HG03060 (cell line): ENCODE data around the gene CLSTN1.

Source experiments
- ATAC-seq: cut with Tn5 transposase; IDR thresholded peaks from one replicate; pipeline ENCODE4 v1.9.1; 2021; ENCODE audit warnings: low read depth, moderate number of reproducible peaks; ENCODE audit not compliant: unreplicated experiment

Gene CLSTN1

DNA sequence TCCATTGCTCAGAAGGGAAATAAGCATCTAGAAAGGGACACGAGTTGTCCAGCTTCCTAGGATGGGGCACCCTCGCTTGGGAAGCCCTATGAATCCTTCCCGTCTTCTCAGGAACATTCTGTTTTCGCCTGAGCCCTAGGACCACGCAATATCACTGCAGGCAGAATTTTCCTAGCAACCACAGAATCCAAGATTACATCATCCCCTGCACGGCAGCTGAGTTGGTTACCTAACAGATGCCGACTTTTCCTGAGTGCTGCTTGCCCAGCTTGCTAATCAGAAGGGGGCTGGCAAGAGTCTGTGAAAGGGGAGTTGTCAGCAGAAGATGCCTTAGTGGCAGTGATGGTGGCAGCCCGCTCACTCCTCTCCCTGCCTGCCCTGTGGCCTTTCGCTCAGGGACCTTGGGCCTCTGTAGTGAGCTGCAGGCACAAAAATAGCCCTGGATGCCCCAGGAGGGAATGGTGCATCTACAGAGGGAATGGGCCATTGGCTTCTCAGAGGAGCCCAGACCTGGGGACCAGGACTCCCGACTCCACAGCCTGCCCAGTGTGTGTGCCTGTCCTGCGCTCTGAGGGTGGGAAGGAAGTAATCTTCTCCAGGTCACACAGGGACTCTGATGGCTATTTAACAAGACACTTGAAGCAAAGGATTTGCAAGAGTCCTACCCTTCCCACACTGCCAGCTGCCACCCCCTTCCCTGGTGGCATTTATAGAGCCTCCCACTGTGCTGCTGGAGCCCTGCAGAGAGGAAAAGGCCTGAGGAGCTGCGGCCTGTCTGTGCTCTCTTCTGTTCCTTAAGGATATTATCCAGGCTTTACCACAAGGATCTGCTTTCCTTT is 28.9 kb upstream of the CLSTN1 start:
- no peak for ATAC-seq

DNA sequence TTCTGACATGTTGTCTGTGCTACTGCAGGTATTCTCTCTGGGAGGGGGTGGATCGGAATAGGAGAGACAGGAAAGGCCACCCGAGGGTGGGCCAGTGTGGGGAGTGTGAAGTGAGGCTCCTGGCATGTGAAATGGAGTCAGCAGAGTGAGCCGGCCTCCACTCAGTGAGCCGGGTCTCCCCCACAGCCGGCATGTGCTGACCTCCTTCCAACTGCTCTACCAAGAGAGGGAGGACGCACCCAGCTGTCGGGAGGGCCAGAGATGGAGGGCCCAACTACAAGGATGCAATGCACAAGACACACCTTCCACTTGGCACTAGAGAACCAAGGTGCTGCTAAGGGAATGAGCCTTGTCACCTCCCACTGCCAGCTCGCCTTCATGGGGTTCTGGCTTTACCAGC is 28.2 kb upstream of the CLSTN1 start:
- ATAC-seq: no peak

DNA sequence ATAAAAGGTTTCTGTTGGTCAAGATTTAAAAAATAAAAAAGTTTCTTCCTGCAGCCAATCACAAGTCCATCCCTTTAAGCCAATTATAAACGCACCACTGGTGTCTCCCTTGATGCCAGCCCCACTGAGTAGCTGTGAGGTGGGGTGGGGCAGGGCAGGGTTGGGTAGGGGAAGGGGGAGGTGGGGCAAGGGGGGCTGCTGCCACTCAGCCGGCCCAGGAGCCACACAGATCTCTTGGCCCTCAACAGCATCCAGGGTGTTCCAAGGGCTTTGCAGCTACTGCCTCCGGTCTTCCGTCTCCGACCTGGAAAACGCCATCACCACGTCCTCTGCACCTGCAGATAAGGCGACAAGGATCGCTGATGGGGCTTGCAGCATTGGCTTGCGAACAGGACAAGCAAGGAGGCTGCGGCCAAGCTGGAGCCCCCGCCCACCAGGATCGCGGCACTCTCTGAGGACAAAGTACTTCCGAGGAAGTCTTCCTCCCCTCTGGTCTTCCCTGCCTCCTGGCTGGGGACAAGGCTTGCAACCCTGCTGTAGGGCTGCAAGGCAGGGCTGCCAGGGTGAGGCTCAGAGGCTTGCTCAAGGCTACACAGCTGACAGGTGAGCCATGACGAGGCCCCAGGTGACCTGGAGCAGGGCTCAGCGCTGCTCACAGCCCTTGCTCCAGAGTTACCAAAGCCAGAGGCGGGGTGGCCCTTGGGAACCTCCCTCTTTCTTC is 26.8 kb upstream of the CLSTN1 start:
- ATAC-seq: no peak

DNA sequence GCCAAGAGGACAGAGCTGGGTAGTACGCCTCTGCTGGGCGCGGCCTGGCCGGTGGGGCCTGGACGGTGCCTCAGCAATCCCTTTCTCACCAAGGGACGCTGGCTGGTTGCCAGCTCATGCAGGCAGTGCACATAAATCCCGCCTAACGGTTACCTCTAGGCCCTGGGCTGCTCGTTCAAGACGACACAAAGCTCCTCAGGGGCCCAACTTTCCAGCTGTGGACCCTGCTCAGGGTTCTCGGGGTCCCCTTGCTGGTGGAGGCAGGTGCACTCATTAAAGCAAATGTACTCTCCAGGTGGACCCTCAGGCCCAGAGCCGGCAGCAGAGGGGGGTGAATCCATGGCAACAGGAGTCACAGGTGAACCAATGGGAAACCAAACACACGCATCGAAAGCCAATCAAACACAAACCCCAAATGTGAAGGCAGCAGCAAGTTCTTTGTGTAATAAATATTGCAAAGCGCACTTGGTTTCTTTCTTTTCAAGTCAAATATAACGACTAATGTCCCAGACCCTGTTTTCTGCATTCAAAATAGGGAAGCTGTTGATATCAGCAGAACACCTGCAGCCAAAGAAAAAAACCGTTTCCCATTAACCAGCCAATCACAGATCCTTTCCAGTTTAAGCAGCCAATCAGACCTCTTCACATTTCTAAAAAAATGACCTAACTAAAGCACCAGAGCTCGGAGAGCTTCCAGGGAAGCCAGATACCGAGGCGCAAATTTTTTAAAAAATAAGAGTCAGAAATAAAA is 26.1 kb upstream of the CLSTN1 start:
- ATAC-seq: no peak

DNA sequence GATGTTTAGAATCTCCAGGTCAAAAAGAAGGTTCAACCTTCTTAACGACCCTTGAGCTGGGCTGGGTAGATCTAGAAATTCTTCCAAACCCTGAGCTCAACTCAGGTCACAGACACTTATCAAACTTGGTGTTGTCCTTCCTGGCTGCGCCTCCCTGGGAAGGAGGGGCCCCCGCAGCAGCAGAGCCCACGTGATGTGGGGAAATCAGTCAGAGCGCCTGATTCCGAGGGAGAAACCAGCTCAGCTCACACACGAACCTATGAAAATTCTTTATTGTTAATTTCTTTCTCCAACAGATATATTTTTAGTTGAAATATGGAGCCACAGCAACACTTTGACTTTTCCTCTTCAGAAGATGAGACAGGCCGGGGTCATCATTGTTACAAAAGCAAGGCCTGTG is 24.3 kb upstream of the CLSTN1 start:
- ATAC-seq: no peak

DNA sequence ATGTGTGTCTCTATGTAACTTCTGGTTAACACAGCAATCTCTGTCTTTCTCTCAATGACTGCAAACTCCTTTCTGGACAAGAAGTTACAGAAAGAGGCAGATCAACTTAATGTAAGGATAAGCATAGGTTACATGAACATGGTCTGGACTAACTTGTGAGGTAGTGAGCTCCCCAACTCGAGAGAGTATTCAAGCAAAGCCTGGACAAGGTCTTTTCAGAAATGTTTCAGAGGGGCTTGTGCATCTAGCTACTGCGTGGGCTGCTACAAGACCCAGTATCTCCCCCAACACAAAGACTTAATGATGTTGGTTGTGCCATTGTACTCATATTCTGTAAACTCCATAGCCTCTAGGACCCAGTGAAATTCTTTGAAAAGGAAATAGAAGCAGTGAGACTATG is 23.5 kb upstream of the CLSTN1 start:
- ATAC-seq: no peak

DNA sequence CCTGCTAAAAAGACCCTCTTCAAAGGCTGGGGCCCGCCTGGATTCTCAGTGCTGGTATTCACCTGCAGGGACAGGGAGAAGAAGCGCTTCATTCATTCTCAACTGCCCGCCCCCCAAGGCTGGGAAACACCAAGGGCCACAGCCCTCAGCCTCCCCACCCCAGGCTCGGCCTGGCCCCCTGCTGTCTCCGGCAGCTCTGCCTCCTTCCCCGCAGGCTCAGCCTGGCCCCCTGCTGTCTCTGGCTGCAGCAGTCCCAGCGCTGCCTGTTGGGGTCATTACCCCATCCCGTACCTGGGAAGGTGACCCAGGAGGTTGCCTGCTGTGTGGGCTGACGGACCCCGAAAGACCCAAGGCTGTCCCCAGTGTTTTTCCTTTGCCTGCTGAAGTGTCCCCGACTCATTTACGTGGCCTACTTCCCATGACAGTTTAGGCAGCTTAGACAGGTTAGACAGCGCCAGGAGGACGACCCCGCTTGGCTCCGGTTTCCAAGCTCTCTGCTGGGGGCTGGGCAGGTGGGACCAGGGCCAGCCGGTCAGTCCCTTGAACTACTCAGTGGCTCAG is 22.9 kb upstream of the CLSTN1 start:
- no peak for ATAC-seq

DNA sequence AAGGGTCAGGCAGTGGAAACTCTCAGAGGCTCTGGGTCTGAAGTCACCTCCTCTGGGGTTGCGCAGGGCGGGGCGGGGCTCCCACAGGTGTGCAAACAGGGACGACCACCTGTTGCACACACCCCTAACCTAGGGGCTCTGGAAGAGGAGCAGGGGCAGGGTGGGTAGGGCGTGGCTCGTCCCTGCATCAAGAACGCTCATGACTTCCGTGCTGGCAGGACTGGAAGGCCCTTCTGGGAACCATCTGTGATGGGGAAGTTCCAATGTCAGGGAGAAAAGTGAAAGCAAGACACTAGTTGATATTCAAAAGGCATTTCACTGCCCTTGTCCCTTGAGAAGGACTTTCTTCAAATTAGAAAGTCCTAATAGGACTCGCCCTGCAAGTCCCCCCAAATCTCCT is 22.1 kb upstream of the CLSTN1 start:
- no peak for ATAC-seq

DNA sequence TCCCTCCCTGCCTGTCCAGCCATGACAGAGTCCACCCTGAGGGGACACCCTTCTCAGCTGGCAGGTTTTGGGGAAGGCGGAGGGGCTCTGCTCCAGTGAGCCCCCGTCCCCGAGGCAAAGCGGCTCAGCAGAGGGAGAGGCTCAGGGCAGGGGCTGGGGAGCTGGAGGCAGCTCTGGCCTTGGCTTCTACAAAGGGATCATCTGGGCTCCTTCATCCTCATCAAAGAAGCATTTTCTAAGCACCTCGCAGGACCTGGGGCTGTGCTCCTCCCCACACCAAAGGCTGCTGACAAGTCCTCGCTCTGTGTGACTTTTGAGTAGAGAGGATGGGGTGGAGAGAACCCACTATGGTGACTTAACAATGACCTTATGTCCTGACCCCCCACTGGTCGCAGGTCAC is 21.0 kb upstream of the CLSTN1 start:
- ATAC-seq: no peak

DNA sequence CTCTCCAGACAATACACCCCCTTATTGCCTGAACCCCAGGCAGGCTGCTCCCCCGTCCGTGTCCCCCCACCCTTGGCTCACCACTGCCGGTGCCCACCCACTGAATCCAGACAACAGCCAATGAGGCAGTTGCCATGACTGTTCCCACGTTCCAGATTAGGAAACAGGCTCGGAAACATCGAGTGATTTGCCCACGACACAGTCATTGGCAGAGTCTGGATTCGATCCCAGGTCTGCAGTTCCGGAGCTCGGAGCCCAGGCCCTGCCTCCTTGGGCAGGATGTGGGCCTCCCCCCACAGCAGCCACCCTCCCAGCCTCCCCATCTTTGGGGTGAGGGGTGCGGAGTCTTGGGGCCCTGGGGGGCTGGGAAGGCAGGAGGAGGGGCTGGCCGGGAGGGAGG is 20.3 kb upstream of the CLSTN1 start:
- no peak for ATAC-seq

DNA sequence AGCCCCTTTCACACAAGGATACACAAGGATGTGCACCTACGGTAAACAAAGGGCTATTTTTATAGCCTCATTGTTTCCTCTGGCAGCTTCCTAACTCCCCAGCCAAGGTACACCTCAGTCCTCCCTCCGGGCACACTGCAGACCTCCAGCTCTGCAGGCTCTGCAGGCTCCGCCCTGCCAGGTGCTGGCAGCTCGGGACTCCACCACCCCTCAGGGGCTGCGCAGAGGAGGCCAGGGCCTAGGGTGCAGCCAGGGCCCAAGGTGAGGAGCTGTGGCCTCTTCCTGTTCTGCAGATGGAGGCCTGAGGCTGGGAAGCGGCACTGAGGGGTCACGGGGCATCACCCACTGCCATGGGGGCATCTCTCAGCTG is 19.8 kb upstream of the CLSTN1 start:
- ATAC-seq: no peak

DNA sequence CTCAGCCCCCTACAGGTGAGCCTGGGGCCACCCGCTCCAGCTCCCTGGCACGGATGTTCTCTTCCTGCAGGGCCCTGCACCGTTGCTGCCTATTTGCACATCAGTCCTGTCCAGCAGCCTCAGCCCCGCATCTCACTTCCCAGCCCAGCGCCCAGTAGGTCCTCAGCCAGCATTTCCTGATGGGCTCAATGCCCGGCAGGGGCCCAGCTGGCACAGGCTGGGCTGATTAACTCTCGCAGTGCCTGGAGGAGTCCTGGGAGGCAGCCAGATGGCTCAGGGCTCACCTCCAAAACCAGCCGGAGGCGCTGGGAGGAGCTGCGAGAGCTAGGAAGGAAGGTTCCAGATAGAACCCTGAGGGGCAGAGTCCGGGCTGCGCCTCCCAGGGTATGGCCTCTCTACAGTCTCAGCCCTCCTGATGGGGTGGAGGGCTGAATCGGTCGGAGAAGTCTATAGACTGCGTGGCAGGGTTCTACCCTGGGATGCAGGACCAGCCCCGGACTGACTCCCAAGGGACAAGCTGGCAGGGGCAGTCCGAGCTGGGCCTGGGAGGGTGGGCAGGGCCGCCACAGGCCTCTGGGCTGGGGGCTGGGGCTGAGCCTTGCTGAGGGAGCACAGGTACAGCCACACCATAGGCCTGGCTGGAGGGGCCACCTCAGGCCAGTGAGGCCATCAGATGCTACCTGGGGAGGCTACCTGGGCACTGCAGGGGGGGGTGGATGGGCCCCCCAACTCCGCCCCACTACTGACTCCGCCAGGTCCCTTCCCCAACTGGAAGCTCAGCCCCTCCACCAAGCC is 19.2 kb upstream of the CLSTN1 start:
- no peak for ATAC-seq

DNA sequence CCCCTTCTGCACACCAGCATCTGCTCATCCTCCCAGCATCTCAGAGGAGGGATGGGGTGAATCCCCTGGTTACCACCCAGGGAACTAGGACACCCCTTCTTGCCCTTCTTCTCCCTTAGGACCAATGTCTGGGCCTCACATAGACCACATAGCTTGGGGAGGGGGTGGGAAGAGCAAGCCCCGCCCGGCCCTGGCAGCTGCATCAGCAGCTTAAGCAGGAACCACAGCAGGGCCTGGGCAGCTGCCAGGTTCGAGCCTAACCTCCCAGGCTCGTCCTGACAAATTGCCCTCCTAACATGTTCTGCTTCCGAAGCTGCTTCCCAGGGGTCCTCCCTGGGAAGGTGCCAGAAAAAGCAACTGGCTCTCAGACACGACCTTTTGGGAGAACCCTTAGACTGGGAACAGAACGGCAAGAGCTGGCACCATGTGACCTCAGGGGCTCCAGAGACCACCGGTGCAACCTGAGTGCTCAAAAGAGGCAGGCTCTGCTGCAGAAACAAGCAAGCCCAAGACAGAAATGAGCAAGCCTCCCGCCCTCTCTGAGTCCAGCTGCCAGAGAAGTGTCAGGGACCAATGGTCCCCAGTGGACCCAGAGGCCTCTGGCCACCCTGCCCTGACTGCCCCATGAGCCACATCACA is 18.4 kb upstream of the CLSTN1 start:
- no peak for ATAC-seq

DNA sequence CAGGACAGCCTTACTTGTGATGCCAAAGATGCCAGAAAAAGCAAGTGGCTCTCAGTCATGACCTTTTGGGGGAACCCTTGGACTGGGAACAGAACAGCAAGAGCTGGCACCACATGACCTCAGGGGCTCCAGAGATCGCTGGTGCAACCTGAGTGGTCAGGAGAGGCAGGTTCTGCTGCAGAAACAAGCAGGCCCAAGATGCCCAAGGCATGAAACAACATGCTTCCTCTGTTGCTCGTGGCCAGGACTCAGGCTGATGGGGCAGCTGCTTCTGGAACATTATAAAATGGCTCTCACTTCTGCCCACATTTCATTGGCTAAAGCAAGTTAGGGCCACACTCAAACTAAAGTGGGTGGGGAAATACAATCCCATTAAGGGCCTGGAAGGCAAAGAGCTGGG is 17.7 kb upstream of the CLSTN1 start:
- no peak for ATAC-seq

DNA sequence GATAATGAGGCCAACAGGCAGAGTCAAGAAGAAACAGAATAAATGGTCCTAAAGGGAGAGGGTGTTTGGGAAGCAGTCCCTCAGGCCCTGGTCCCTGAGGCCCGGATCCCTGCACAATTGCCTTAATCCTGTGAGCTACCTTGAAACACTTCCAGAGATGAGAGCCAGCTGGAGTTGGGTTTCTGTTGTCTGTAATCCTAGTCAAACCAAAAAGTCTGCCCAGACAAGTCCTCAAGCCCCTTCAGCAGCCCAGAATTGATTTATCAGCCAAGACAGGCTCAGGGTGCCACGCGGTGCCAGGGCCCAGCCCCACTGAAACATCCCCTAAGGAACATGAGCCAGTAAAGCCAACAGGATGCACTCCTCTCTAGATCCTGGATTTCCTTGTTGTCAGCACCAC is 16.4 kb upstream of the CLSTN1 start:
- ATAC-seq: no peak

DNA sequence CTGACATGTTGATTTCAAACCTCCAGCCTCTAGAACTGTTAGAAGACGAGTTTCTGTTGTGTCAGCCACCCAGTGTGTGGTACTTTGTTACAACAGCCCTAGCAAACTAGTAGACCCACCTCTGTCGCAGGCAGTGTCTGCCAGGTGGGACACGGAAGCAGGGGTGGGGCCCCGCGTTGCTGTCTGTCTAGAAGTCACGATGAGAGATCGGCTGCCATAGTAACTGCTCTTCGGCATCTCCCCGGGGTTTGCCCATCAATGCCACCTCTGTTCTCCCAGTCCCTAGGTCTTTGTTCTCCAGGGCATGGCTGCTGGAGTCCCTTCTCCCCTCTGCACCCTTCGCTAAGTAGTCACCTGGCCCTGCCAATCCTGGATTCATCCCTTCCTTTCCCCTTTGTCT is 15.2 kb upstream of the CLSTN1 start:
- no peak for ATAC-seq

DNA sequence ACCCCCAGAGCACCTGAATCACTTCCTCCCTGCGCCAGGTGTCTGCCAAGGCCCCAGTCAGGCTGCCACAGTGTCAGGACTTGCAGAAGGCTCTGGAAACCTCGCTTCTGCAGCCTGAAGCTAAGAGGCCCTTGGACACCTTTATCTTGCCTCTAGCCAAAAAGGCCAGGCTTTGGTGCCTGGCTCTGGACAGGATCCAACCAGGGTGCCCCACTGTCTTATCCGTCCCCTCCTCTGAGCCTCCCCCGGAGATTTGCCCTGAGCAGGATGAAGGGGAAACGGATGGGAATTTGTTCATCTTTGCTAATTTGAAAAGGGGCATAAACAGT is 12.8 kb upstream of the CLSTN1 start:
- ATAC-seq: no peak

DNA sequence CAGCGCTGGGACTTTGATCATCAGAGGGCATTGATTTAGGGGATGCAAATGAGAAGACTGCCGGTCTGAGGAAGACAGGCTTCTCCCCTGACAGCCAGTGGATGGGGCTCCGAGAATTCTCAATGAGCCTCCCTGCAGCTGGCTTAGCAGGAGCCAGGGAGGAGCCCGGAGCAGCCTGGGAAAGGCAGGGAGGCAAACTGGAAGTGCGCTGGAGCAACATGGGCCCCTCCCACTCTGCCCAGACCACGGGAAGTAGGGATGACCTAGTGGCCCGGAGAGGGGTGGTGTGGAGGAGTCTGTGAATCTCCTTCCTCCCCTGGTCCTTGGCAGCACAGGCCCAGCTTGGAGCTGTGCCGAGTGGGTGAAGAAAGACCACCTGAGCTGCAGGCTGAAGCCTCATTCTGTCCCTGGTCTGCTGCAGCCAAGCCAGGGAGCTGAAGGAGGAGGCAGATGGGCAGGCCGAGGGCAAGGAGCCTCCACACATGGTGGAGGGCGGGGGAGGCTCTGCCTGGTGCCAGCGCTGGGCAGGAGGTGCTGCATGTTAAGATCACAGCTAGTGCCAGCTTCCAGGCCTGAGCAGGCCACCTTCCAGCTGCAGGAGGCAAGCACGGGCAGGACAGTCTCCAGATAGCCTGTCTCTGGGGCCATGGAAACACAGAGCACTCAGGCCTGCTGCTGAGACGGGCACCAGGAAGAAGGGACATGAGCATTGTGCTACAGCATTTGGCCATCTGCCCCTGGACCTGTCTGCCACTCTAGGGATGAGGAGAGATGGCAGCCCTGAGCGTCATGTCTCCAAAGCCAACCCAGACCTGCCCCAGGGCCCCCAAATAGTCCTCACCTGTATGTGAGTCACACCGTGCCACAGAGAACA is 12.2 kb upstream of the CLSTN1 start:
- no peak for ATAC-seq

DNA sequence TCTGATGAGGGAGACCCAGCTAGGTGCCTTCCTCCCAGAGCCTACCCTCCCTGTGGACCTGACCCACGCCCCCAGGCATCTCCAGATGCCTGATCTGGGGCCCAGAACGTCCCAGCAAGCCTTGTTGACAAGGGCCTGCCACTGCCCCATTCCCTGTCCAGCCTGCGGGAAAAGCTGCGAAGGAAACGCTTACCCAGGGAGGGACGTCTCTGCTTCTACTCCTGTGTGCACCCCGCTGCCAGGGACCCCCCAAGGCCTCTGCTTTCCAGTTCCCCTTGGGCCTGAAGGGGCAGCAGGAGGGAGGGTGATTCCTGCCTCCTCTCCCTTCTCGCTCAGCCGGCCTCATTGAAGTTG is 11.6 kb upstream of the CLSTN1 start:
- no peak for ATAC-seq
